ENCODE measurements around the gene DMXL1. TPM values are rescaled to one million over a fixed set of nuclear protein-coding genes. Genes with fewer than 3 reads are reported as not detected.

The DMXL1 gene
- total and polyA plus RNA-seq, 4 donors = 4.3 to 38.1 (median 25.1) TPM

DNA sequence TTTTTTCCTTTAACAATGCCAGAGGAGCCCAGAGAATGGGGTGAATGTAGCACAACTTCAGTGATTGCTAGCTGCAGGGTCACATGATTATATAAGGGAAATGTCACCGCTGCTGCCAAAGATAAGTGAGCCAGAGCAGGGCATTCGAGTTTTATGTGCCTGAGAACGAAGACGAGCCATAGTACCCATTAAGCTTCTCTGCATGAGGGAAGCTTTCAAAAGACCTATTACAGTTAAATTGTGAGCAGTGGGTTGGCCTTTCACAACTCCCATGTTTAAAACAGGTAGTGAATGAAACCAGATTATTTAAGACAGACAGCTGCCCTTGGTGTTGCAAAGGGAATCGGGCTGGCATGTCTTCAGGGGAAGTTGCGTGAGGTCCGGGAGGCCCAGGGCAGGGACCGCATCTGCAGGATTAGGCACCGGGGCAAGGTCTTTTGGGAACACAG, 202.5 kb downstream of the DMXL1 start:
- H3K9ac ChIP-seq (ENCODE audit: low read depth in 1 of 2, low read length in 2 of 2) = no peak overlapping the region
- H3K4me3 ChIP-seq (ENCODE audit: low read depth in 1 of 3, low read length in 3 of 3) = no peak overlapping the region
- peaks cover 0 to 13% (median 3%) of the 10 kb centered on the region in 4 donors for H3K4me1 ChIP-seq (ENCODE audit: control insufficient read depth in 4 of 4, insufficient read depth in 4 of 4, low read length in 3 of 4)
- no peaks in the 10 kb centered on the region for H3K27me3 ChIP-seq (ENCODE audit: control insufficient read depth in 4 of 4, insufficient read depth in 4 of 4, low read length in 3 of 4)
- 77% methylated on average over 9 of the region's 9 CpGs for WGBS
- TF ChIP-seq, protein P1, sequence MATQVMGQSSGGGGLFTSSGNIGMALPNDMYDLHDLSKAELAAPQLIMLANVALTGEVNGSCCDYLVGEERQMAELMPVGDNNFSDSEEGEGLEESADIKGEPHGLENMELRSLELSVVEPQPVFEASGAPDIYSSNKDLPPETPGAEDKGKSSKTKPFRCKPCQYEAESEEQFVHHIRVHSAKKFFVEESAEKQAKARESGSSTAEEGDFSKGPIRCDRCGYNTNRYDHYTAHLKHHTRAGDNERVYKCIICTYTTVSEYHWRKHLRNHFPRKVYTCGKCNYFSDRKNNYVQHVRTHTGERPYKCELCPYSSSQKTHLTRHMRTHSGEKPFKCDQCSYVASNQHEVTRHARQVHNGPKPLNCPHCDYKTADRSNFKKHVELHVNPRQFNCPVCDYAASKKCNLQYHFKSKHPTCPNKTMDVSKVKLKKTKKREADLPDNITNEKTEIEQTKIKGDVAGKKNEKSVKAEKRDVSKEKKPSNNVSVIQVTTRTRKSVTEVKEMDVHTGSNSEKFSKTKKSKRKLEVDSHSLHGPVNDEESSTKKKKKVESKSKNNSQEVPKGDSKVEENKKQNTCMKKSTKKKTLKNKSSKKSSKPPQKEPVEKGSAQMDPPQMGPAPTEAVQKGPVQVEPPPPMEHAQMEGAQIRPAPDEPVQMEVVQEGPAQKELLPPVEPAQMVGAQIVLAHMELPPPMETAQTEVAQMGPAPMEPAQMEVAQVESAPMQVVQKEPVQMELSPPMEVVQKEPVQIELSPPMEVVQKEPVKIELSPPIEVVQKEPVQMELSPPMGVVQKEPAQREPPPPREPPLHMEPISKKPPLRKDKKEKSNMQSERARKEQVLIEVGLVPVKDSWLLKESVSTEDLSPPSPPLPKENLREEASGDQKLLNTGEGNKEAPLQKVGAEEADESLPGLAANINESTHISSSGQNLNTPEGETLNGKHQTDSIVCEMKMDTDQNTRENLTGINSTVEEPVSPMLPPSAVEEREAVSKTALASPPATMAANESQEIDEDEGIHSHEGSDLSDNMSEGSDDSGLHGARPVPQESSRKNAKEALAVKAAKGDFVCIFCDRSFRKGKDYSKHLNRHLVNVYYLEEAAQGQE (IDR thresholded peaks at IDR 0.05) = no peak
- TF ChIP-seq, protein P2, sequence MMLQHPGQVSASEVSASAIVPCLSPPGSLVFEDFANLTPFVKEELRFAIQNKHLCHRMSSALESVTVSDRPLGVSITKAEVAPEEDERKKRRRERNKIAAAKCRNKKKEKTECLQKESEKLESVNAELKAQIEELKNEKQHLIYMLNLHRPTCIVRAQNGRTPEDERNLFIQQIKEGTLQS (IDR thresholded peaks at IDR 0.05) = no peak
- TF ChIP-seq SP1 (IDR thresholded peaks at IDR 0.05) = no peak
- no peak for TF ChIP-seq FOXA1 (IDR thresholded peaks at IDR 0.05)
- no peak for TF ChIP-seq RAD21 (IDR thresholded peaks at IDR 0.05)
- TF ChIP-seq RXRA (IDR thresholded peaks at IDR 0.05) = no peak
- TF ChIP-seq JUND (IDR thresholded peaks at IDR 0.05) = no peak
- TF ChIP-seq YY1 (IDR thresholded peaks at IDR 0.05) = no peak
- no peak for TF ChIP-seq HNF4G (IDR thresholded peaks at IDR 0.05)
- no peak for TF ChIP-seq GABPA (IDR thresholded peaks at IDR 0.05 in 1 of 2, conservative IDR thresholded peaks at IDR 0.05 in 1 of 2)
- no peak for TF ChIP-seq HNF4A (conservative IDR thresholded peaks at IDR 0.05)
- TF ChIP-seq TAF1 (conservative IDR thresholded peaks at IDR 0.05) = no peak
- TF ChIP-seq, protein P3, sequence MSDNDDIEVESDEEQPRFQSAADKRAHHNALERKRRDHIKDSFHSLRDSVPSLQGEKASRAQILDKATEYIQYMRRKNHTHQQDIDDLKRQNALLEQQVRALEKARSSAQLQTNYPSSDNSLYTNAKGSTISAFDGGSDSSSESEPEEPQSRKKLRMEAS (IDR thresholded peaks at IDR 0.05) = no peak
- TF ChIP-seq, protein P4, sequence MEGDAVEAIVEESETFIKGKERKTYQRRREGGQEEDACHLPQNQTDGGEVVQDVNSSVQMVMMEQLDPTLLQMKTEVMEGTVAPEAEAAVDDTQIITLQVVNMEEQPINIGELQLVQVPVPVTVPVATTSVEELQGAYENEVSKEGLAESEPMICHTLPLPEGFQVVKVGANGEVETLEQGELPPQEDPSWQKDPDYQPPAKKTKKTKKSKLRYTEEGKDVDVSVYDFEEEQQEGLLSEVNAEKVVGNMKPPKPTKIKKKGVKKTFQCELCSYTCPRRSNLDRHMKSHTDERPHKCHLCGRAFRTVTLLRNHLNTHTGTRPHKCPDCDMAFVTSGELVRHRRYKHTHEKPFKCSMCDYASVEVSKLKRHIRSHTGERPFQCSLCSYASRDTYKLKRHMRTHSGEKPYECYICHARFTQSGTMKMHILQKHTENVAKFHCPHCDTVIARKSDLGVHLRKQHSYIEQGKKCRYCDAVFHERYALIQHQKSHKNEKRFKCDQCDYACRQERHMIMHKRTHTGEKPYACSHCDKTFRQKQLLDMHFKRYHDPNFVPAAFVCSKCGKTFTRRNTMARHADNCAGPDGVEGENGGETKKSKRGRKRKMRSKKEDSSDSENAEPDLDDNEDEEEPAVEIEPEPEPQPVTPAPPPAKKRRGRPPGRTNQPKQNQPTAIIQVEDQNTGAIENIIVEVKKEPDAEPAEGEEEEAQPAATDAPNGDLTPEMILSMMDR (IDR thresholded peaks at IDR 0.05; ENCODE audit: low read depth, low read length, missing input control) = no peak
- TF ChIP-seq, protein P5, sequence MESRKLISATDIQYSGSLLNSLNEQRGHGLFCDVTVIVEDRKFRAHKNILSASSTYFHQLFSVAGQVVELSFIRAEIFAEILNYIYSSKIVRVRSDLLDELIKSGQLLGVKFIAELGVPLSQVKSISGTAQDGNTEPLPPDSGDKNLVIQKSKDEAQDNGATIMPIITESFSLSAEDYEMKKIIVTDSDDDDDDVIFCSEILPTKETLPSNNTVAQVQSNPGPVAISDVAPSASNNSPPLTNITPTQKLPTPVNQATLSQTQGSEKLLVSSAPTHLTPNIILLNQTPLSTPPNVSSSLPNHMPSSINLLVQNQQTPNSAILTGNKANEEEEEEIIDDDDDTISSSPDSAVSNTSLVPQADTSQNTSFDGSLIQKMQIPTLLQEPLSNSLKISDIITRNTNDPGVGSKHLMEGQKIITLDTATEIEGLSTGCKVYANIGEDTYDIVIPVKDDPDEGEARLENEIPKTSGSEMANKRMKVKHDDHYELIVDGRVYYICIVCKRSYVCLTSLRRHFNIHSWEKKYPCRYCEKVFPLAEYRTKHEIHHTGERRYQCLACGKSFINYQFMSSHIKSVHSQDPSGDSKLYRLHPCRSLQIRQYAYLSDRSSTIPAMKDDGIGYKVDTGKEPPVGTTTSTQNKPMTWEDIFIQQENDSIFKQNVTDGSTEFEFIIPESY (IDR thresholded peaks at IDR 0.05) = no peak
- no peaks in the 10 kb centered on the region for H3K36me3 ChIP-seq (ENCODE audit: control insufficient read depth in 4 of 4, insufficient read depth in 3 of 4, low read depth in 1 of 4, low read length in 3 of 4)
- no peak overlapping the region for H3K27ac ChIP-seq (ENCODE audit: low read depth in 1 of 2, low read length in 2 of 2)
- no peaks in the 10 kb centered on the region for H3K9me3 ChIP-seq (ENCODE audit: control insufficient read depth in 4 of 4, low read length in 3 of 4)
- DNase-seq (ENCODE audit: low spot score) = no peak

Measured in liver (tissue), 9 donors.